SK-N-SH treated with all-trans-retinoic acid at 6 μM for 48 hours (cell line): ENCODE results near the gene PTGDR2.

ENCODE experiments used
- ATAC-seq: fragments of 200-7000 bp; cut with Tn5 transposase; 3 replicates; pipeline ENCODE4 v1.9.1; 2020; ENCODE audit warnings: mild to moderate bottlenecking, moderate library complexity
- ARNTL ChIP-seq: fragments of 450-650 bp; formaldehyde crosslinking; IDR thresholded peaks from 2 replicates; pipeline ENCODE4 v1.5.0; 2020; ENCODE audit warnings: low read depth, mild to moderate bottlenecking, moderate library complexity, borderline replicate concordance
- BACH2 ChIP-seq: fragments of 250-450 bp; sonication (Bioruptor Pico); IDR thresholded peaks from 2 replicates; pipeline ENCODE4 v1.9.0; 2021; ENCODE audit warnings: mild to moderate bottlenecking, borderline replicate concordance
- CREB5 ChIP-seq: fragments of 250-450 bp; sonication (Bioruptor Pico); IDR thresholded peaks from 2 replicates; pipeline ENCODE4 v1.5.1; 2020; ENCODE audit warnings: low read depth, mild to moderate bottlenecking, moderate library complexity
- CSDC2 ChIP-seq: fragments of 250-450 bp; sonication (Bioruptor Pico); IDR thresholded peaks from 2 replicates; pipeline ENCODE4 v1.5.0; 2020; ENCODE audit warnings: mild to moderate bottlenecking, moderate library complexity
- ESRRG ChIP-seq: fragments of 250-450 bp; sonication (Bioruptor Pico); IDR thresholded peaks from 2 replicates; pipeline ENCODE4 v1.6.1; 2021; ENCODE audit warnings: mild to moderate bottlenecking
- GLIS3 ChIP-seq: fragments of 250-450 bp; sonication (Bioruptor Pico); IDR thresholded peaks from 2 replicates; pipeline ENCODE4 v1.5.0; 2020; ENCODE audit warnings: mild to moderate bottlenecking, moderate library complexity
- ISL1 ChIP-seq: fragments of 250-450 bp; sonication (Bioruptor Pico); IDR thresholded peaks from 2 replicates; pipeline ENCODE4 v2.1.2; 2022; ENCODE audit warnings: mild to moderate bottlenecking, moderate library complexity
- OSR1 ChIP-seq: fragments of 250-450 bp; sonication (Bioruptor Pico); IDR thresholded peaks from 2 replicates; pipeline ENCODE4 v1.8.0; 2022; ENCODE audit warnings: moderate library complexity, mild to moderate bottlenecking, inconsistent platforms
- PATZ1 ChIP-seq: fragments of 250-450 bp; sonication (Bioruptor Pico); IDR thresholded peaks from 2 replicates; pipeline ENCODE4 v1.8.0; 2020; ENCODE audit warnings: mild to moderate bottlenecking, moderate library complexity, borderline replicate concordance
- POU6F1 ChIP-seq: fragments of 250-450 bp; sonication (Bioruptor Pico); IDR thresholded peaks from 2 replicates; pipeline ENCODE4 v1.8.0; 2021; ENCODE audit warnings: low read depth, mild to moderate bottlenecking, moderate library complexity, borderline replicate concordance
- PPARA ChIP-seq: fragments of 250-450 bp; sonication (Bioruptor Pico); IDR thresholded peaks from 2 replicates; pipeline ENCODE4 v1.5.0; 2020; ENCODE audit warnings: mild to moderate bottlenecking, borderline replicate concordance
- RARB ChIP-seq: fragments of 250-450 bp; sonication (Bioruptor Pico); IDR thresholded peaks from 2 replicates; pipeline ENCODE4 v1.8.0; 2021; ENCODE audit warnings: mild to moderate bottlenecking, moderate library complexity
- TCF4 ChIP-seq: fragments of 250-450 bp; sonication (Bioruptor Pico); IDR thresholded peaks from 2 replicates; pipeline ENCODE4 v1.8.0; 2021; ENCODE audit warnings: mild to moderate bottlenecking, moderate library complexity, borderline replicate concordance
- TOX ChIP-seq: fragments of 250-450 bp; sonication (Bioruptor Pico); IDR thresholded peaks from 2 replicates; pipeline ENCODE4 v1.8.0; 2021; ENCODE audit warnings: mild to moderate bottlenecking, moderate library complexity, borderline replicate concordance
- TSHZ2 ChIP-seq: fragments of 250-450 bp; sonication (Bioruptor Pico); IDR thresholded peaks from 2 replicates; pipeline ENCODE4 v1.5.0; 2020; ENCODE audit warnings: mild to moderate bottlenecking, moderate library complexity
- ZC3H10 ChIP-seq: fragments of 250-450 bp; sonication (Bioruptor Pico); IDR thresholded peaks from 2 replicates; pipeline ENCODE4 v1.5.1; 2021; ENCODE audit warnings: mild to moderate bottlenecking, moderate library complexity
- ZFP3 ChIP-seq: fragments of 250-450 bp; sonication (Bioruptor Pico); IDR thresholded peaks from 2 replicates; pipeline ENCODE4 v1.5.0; 2020; ENCODE audit warnings: mild to moderate bottlenecking, moderate library complexity
- ZFP30 ChIP-seq: fragments of 450-650 bp; formaldehyde crosslinking; IDR thresholded peaks from 2 replicates; pipeline ENCODE4 v1.5.0; 2022; ENCODE audit warnings: mild to moderate bottlenecking, moderate library complexity
- ZNF565 ChIP-seq: fragments of 450-650 bp; formaldehyde crosslinking; conservative IDR thresholded peaks from 2 replicates; pipeline ENCODE4 v1.5.0; 2020; ENCODE audit warnings: low read depth, mild to moderate bottlenecking, moderate library complexity
- ZNF70 ChIP-seq: fragments of 450-650 bp; formaldehyde crosslinking; IDR thresholded peaks from 2 replicates; pipeline ENCODE4 v1.5.0; 2020; ENCODE audit warnings: mild to moderate bottlenecking, moderate library complexity

PTGDR2 gene

GRCh38 chr11:60879971-60880588 lies 24.3 kb upstream of the PTGDR2 start (continued):
- TF ChIP-seq TSHZ2 (CRISPR knock-in tag): no peak
- no peak for TF ChIP-seq CREB5
- no peak for TF ChIP-seq ZNF565
- TF ChIP-seq ZFP30 (CRISPR knock-in tag): no peak

GRCh38 chr11:60879104-60879503 lies 23.4 kb upstream of the PTGDR2 start:
- TF ChIP-seq OSR1 (CRISPR knock-in tag): no peak
- no peak for TF ChIP-seq PATZ1 (CRISPR knock-in tag)
- no peak for TF ChIP-seq CSDC2 (CRISPR knock-in tag)
- no peak for TF ChIP-seq ZC3H10 (CRISPR knock-in tag)
- no peak for TF ChIP-seq ISL1 (CRISPR knock-in tag)
- TF ChIP-seq TCF4: no peak
- TF ChIP-seq ARNTL (CRISPR knock-in tag): no peak
- no peak for TF ChIP-seq GLIS3 (CRISPR knock-in tag)
- TF ChIP-seq ZFP3: no peak
- no peak for TF ChIP-seq ZFP30 (CRISPR knock-in tag)
- no peak for ATAC-seq

GRCh38 chr11:60878245-60879101 lies 22.7 kb upstream of the PTGDR2 start:
- no peak for TF ChIP-seq ZNF565
- TF ChIP-seq TCF4: no peak
- no peak for TF ChIP-seq GLIS3 (CRISPR knock-in tag)
- no peak for TF ChIP-seq PPARA
- no peak for TF ChIP-seq TSHZ2 (CRISPR knock-in tag)
- no peak for TF ChIP-seq CREB5
- no peak for TF ChIP-seq ZC3H10 (CRISPR knock-in tag)
- TF ChIP-seq POU6F1 (CRISPR knock-in tag): no peak
- no peak for TF ChIP-seq ZFP3
- TF ChIP-seq RARB (CRISPR knock-in tag): no peak
- TF ChIP-seq BACH2 (CRISPR knock-in tag): no peak
- TF ChIP-seq TOX: no peak
- no peak for TF ChIP-seq ZNF70 (CRISPR knock-in tag)
- TF ChIP-seq ARNTL (CRISPR knock-in tag): no peak
- TF ChIP-seq ESRRG (CRISPR knock-in tag): no peak
- no peak for TF ChIP-seq OSR1 (CRISPR knock-in tag)
- no peak for ATAC-seq
